IMR-90 (cell line): ENCODE measurements around the gene STOX2. TPM values are rescaled to one million over a fixed set of nuclear protein-coding genes. Genes with fewer than 3 reads are reported as not detected.

Experiments
- ATAC-seq: fragments of 200-7000 bp; cut with Tn5 transposase; 2 replicates; pipeline ENCODE4 v1.9.1; 2020; ENCODE audit warnings: low read depth, mild to moderate bottlenecking, moderate library complexity
- BruUV-seq: library from RNA; stranded (reverse); fragments of 400-500 nt; replicated peaks from 2 replicates; lab custom pipeline; 2021; lab: Mats Ljungman, UMichigan
- CTCF ChIA-PET: fragments of 300-600 bp; formaldehyde crosslinking; extraction: SDS; loops from one replicate; lab custom pipeline; 2021; ENCODE audit warnings: antibody characterized with exemption; lab: Yijun Ruan, JAX
- POLR2A ChIA-PET: fragments of 300-600 bp; sonication (Branson Sonifier 250); formaldehyde crosslinking; loops from one replicate; lab custom pipeline; 2022; ENCODE audit warnings: antibody characterized with exemption; ENCODE audit not compliant: unreplicated experiment; lab: Charles Lee
- DNase-seq: peaks from one replicate; pipeline ENCODE4 v3.0.0; 2013
- H2AFZ ChIP-seq: replicated peaks from 2 replicates; pipeline ENCODE3; 2013; ENCODE audit warnings: low read length, mild to moderate bottlenecking; ENCODE audit not compliant: poor library complexity
- H2AK5ac ChIP-seq: 2 replicates; pipeline ENCODE4 v1.6.1; 2013; ENCODE audit warnings: low read depth, low read length, inconsistent platforms
- H2AK9ac ChIP-seq: replicated peaks from 2 replicates; pipeline ENCODE3; 2013; ENCODE audit warnings: mild to moderate bottlenecking, low read depth, low read length, moderate library complexity; ENCODE audit not compliant: poor library complexity
- H2BK120ac ChIP-seq: 2 replicates; pipeline ENCODE4 v1.6.1; 2013; ENCODE audit warnings: low read depth, low read length, inconsistent platforms
- H2BK15ac ChIP-seq: 3 replicates; pipeline ENCODE4 v1.6.1; 2013; ENCODE audit warnings: low read depth, low read length, inconsistent platforms
- H2BK20ac ChIP-seq: 2 replicates; pipeline ENCODE4 v1.6.1; 2013; ENCODE audit warnings: low read depth, mild to moderate bottlenecking, inconsistent platforms, low read length, moderate library complexity
- H2BK5ac ChIP-seq: 2 replicates; pipeline ENCODE4 v1.6.1; 2013; ENCODE audit warnings: mild to moderate bottlenecking, low read depth, low read length, inconsistent platforms; ENCODE audit not compliant: poor library complexity, severe bottlenecking
- H3K14ac ChIP-seq: replicated peaks from 2 replicates; pipeline ENCODE4 v1.6.1; 2013; ENCODE audit warnings: low read depth, low read length, inconsistent platforms
- H3K18ac ChIP-seq: 2 replicates; pipeline ENCODE4 v1.6.1; 2013; ENCODE audit warnings: low read depth, low read length, control low read depth
- H3K23ac ChIP-seq: 2 replicates; pipeline ENCODE4 v1.6.1; 2013; ENCODE audit warnings: low read depth, low read length, inconsistent platforms
- H3K27ac ChIP-seq: 2 replicates; pipeline ENCODE4 v1.5.1; 2013; ENCODE audit warnings: mild to moderate bottlenecking, control low read depth, low read length; ENCODE audit not compliant: insufficient read depth
- H3K27me3 ChIP-seq: 2 replicates; pipeline ENCODE4 v1.6.1; 2013; ENCODE audit warnings: low read length; ENCODE audit not compliant: control insufficient read depth, insufficient read depth
- H3K36me3 ChIP-seq: 2 replicates; pipeline ENCODE4 v1.6.1; 2013; ENCODE audit warnings: low read length, mixed read lengths; ENCODE audit not compliant: control insufficient read depth, insufficient read depth
- H3K4ac ChIP-seq: 2 replicates; pipeline ENCODE4 v1.6.1; 2013; ENCODE audit warnings: low read depth, low read length, inconsistent platforms
- H3K4me1 ChIP-seq: 2 replicates; pipeline ENCODE4 v1.6.1; 2013; ENCODE audit warnings: low read length, mixed read lengths; ENCODE audit not compliant: control insufficient read depth, insufficient read depth
- H3K4me2 ChIP-seq: 2 replicates; pipeline ENCODE4 v1.6.1; 2013; ENCODE audit warnings: low read depth, mild to moderate bottlenecking, control low read depth, low read length, moderate library complexity
- H3K4me3 ChIP-seq: 2 replicates; pipeline ENCODE4 v1.5.1; 2013; ENCODE audit warnings: low read depth, mild to moderate bottlenecking, control low read depth, low read length, moderate library complexity; ENCODE audit not compliant: insufficient read depth
- H3K56ac ChIP-seq: 2 replicates; pipeline ENCODE4 v1.6.1; 2013; ENCODE audit warnings: low read length, inconsistent platforms; ENCODE audit not compliant: insufficient read depth; ENCODE audit errors: extremely low read depth
- H3K79me1 ChIP-seq, 2 experiments: 2 replicates each; pipeline ENCODE4 v1.6.1; 2013; ENCODE audit warnings: low read length in 2 of 2, inconsistent platforms in 1 of 2, low read depth in 1 of 2
- H3K9ac ChIP-seq: 2 replicates; pipeline ENCODE4 v1.6.1; 2013; ENCODE audit warnings: low read depth, low read length, control low read depth
- H3K9me1 ChIP-seq: 2 replicates; pipeline ENCODE4 v1.6.1; 2013; ENCODE audit warnings: low read length, inconsistent platforms; ENCODE audit not compliant: insufficient read depth
- H3K9me3 ChIP-seq: 2 replicates; pipeline ENCODE4 v1.6.1; 2013; ENCODE audit warnings: low read length; ENCODE audit not compliant: control insufficient read depth, insufficient read depth
- H4K20me1 ChIP-seq: 2 replicates; pipeline ENCODE4 v1.6.1; 2013; ENCODE audit warnings: low read length, inconsistent platforms; ENCODE audit not compliant: insufficient read depth
- H4K5ac ChIP-seq: 2 replicates; pipeline ENCODE4 v1.6.1; 2013; ENCODE audit warnings: mild to moderate bottlenecking, low read depth, low read length, control low read depth
- H4K8ac ChIP-seq, 2 experiments: 2 replicates each; pipeline ENCODE4 v1.6.1; 2013; ENCODE audit warnings: low read depth in 2 of 2, low read length in 2 of 2, control low read depth in 1 of 2, inconsistent platforms in 1 of 2
- H4K91ac ChIP-seq: 2 replicates; pipeline ENCODE4 v1.6.1; 2013; ENCODE audit warnings: low read depth, low read length, inconsistent platforms; ENCODE audit not compliant: insufficient read depth
- BHLHE40 ChIP-seq: fragments of 150-350 bp; IDR thresholded peaks from 2 replicates; pipeline ENCODE4 v1.6.1; 2016; ENCODE audit warnings: mild to moderate bottlenecking, low read depth, low read length
- CEBPB ChIP-seq: IDR thresholded peaks from 2 replicates; pipeline ENCODE4 v1.6.1; 2012; ENCODE audit warnings: low read depth, low read length, improper control_type of control experiment
- CHD1 ChIP-seq: IDR thresholded peaks from 2 replicates; pipeline ENCODE4 v1.6.1; 2012; ENCODE audit warnings: low read depth, low read length, improper control_type of control experiment
- FOS ChIP-seq: fragments of 150-350 bp; IDR thresholded peaks from 2 replicates; pipeline ENCODE4 v1.6.1; 2016; ENCODE audit warnings: low read depth, low read length
- MAFK ChIP-seq: IDR thresholded peaks from 2 replicates; pipeline ENCODE4 v1.6.1; 2012; ENCODE audit warnings: low read depth, low read length, improper control_type of control experiment
- MAZ ChIP-seq: IDR thresholded peaks from 2 replicates; pipeline ENCODE4 v1.6.1; 2012; ENCODE audit warnings: low read depth, mild to moderate bottlenecking, low read length, improper control_type of control experiment, moderate library complexity, borderline replicate concordance
- MXI1 ChIP-seq: IDR thresholded peaks from 2 replicates; pipeline ENCODE4 v1.6.1; 2012; ENCODE audit warnings: low read depth, mild to moderate bottlenecking, low read length, moderate library complexity, borderline replicate concordance
- NFE2L2 ChIP-seq: fragments of 150-350 bp; IDR thresholded peaks from 2 replicates; pipeline ENCODE4 v1.6.1; 2016; ENCODE audit warnings: low read depth, mild to moderate bottlenecking, low read length
- POLR2A ChIP-seq: IDR thresholded peaks from 2 replicates; pipeline ENCODE4 v1.6.1; 2012; ENCODE audit warnings: mild to moderate bottlenecking, low read depth, low read length
- RAD21 ChIP-seq: IDR thresholded peaks from 2 replicates; pipeline ENCODE4 v1.6.1; 2012; ENCODE audit warnings: low read length, improper control_type of control experiment
- RCOR1 ChIP-seq: IDR thresholded peaks from 2 replicates; pipeline ENCODE4 v1.6.1; 2012; ENCODE audit warnings: mild to moderate bottlenecking, low read length, improper control_type of control experiment; ENCODE audit not compliant: insufficient replicate concordance
- RFX5 ChIP-seq: IDR thresholded peaks from 2 replicates; pipeline ENCODE4 v1.8.0; 2012; ENCODE audit warnings: low read depth, mild to moderate bottlenecking, low read length, moderate library complexity
- SMC3 ChIP-seq: fragments of 150-350 bp; IDR thresholded peaks from 2 replicates; pipeline ENCODE4 v1.6.1; 2016; ENCODE audit warnings: low read depth, mild to moderate bottlenecking, antibody characterized with exemption, low read length, moderate library complexity
- WGBS, 2 experiments: methylation state at CpG; one replicate each; pipeline versions ENCODE4 v1.1.5 to v1.1.7; 2013; ENCODE audit warnings: missing lambda C conversion rate in 2 of 2; ENCODE audit not compliant: insufficient read length in 1 of 2; ENCODE audit errors: extremely low coverage in 2 of 2; 5-methylcytosine and 5-hydroxymethylcytosine counted together
- dilution Hi-C: fragments of 300-500 bp; cut with HindIII; formaldehyde crosslinking; loops from one replicate; pipeline ENCODE4 v1.14.3; 2018; ENCODE audit warnings: low sequenced_read_pairs; ENCODE audit not compliant: unreplicated experiment
- in situ Hi-C: fragments of 300-500 bp; cut with MboI; formaldehyde crosslinking; loops from 3 replicates; pipeline ENCODE4 v1.14.3; 2019; ENCODE audit warnings: low sequenced_read_pairs, inconsistent platforms, mixed read lengths
- intact Hi-C: fragments of 100-400 bp; cut with micrococcal nuclease; formaldehyde crosslinking; loops from 2 replicates; pipeline ENCODE4 v1.10.0; 2022
- polyA plus RNA-seq, 3 experiments: library from polyadenylated mRNA; depleted of rRNA; stranded (reverse); fragments of >200 nt; gene quantifications; 2 replicates each; pipeline ENCODE4 v1.2.3, GENCODE V29; 2012; ENCODE audit warnings: low replicate concordance in 1 of 3
- total RNA-seq: library from RNA; depleted of rRNA; stranded (reverse); fragments of >200 nt; gene quantifications from 2 replicates; pipeline ENCODE4 v1.2.3, GENCODE V29; 2012
- TF ChIP-seq, protein P1 (sequence below): fragments of 150-350 bp; IDR thresholded peaks from 2 replicates; pipeline ENCODE4 v1.6.1; 2017; ENCODE audit warnings: mild to moderate bottlenecking, antibody characterized with exemption, low read length, low read depth
- TF ChIP-seq, protein P2 (sequence below): fragments of 150-350 bp; IDR thresholded peaks from 2 replicates; pipeline ENCODE4 v1.6.1; 2016; ENCODE audit warnings: low read depth, mild to moderate bottlenecking, low read length, moderate library complexity, borderline replicate concordance
- TF ChIP-seq, protein P3 (sequence below): conservative IDR thresholded peaks from 2 replicates; pipeline ENCODE4 v1.5.1; 2012; ENCODE audit warnings: mild to moderate bottlenecking, low read depth, low read length, improper control_type of control experiment

Gene STOX2
- total and polyA plus RNA-seq, 2 of the 4 experiments (the other 2 are of a cell fraction) = 1.1 to 5.4 TPM

- no peaks in the 10 kb centered on the region for H3K79me1 ChIP-seq
- H3K36me3 ChIP-seq = no peaks in the 10 kb centered on the region
- ChIA-PET POLR2A (no interaction called here), CTCF (no interaction called here)
- H3K9me1 ChIP-seq = no peaks in the 10 kb centered on the region
- H3K18ac ChIP-seq = no peak overlapping the region
- no peaks in the 10 kb centered on the region for H3K9me3 ChIP-seq
- H4K20me1 ChIP-seq = no peaks in the 10 kb centered on the region
- no peak overlapping the region for H2AK5ac ChIP-seq
- dilution Hi-C loops = no loop called here
- H3K27me3 ChIP-seq = no peaks in the 10 kb centered on the region
- intact Hi-C loops = no loop called here
- no peak overlapping the region for H2AK9ac ChIP-seq
- H3K23ac ChIP-seq = no peak overlapping the region
- no peak overlapping the region for H2BK120ac ChIP-seq
- H2BK5ac ChIP-seq = no peak overlapping the region
- H3K9ac ChIP-seq = no peak overlapping the region
- H4K8ac ChIP-seq = no peak overlapping the region
- H3K56ac ChIP-seq = no peak overlapping the region
- no peak overlapping the region for H3K4me2 ChIP-seq
- no peak overlapping the region for H4K91ac ChIP-seq
- H3K27ac ChIP-seq = no peak overlapping the region
- no peak overlapping the region for H4K5ac ChIP-seq
- ATAC-seq (no peak), DNase-seq (no peak)
- no TSS peak for BruUV-seq
- in situ Hi-C loops = no loop called here
- H3K4me3 ChIP-seq = no peak overlapping the region
- H2BK15ac ChIP-seq = no peak overlapping the region
- no peak overlapping the region for H2BK20ac ChIP-seq
- no peak overlapping the region for H3K4ac ChIP-seq
- no peak overlapping the region for H3K14ac ChIP-seq
- no CpG with 5 or more reads among the region's 6 CpGs for WGBS, 2 experiments
- no peak overlapping the region for H2AFZ ChIP-seq
- TF ChIP-seq MAZ (no peak), SMC3 (no peak), RCOR1 (no peak), NFE2L2 (no peak), MAFK (no peak), MXI1 (no peak), CHD1 (no peak), RAD21 (no peak), POLR2A (no peak), RFX5 (no peak), CEBPB (no peak), FOS (no peak), BHLHE40 (no peak)
- TF ChIP-seq, protein P1, sequence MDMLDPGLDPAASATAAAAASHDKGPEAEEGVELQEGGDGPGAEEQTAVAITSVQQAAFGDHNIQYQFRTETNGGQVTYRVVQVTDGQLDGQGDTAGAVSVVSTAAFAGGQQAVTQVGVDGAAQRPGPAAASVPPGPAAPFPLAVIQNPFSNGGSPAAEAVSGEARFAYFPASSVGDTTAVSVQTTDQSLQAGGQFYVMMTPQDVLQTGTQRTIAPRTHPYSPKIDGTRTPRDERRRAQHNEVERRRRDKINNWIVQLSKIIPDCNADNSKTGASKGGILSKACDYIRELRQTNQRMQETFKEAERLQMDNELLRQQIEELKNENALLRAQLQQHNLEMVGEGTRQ = no peak
- TF ChIP-seq, protein P2, sequence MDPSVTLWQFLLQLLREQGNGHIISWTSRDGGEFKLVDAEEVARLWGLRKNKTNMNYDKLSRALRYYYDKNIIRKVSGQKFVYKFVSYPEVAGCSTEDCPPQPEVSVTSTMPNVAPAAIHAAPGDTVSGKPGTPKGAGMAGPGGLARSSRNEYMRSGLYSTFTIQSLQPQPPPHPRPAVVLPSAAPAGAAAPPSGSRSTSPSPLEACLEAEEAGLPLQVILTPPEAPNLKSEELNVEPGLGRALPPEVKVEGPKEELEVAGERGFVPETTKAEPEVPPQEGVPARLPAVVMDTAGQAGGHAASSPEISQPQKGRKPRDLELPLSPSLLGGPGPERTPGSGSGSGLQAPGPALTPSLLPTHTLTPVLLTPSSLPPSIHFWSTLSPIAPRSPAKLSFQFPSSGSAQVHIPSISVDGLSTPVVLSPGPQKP = no peak
- TF ChIP-seq, protein P3, sequence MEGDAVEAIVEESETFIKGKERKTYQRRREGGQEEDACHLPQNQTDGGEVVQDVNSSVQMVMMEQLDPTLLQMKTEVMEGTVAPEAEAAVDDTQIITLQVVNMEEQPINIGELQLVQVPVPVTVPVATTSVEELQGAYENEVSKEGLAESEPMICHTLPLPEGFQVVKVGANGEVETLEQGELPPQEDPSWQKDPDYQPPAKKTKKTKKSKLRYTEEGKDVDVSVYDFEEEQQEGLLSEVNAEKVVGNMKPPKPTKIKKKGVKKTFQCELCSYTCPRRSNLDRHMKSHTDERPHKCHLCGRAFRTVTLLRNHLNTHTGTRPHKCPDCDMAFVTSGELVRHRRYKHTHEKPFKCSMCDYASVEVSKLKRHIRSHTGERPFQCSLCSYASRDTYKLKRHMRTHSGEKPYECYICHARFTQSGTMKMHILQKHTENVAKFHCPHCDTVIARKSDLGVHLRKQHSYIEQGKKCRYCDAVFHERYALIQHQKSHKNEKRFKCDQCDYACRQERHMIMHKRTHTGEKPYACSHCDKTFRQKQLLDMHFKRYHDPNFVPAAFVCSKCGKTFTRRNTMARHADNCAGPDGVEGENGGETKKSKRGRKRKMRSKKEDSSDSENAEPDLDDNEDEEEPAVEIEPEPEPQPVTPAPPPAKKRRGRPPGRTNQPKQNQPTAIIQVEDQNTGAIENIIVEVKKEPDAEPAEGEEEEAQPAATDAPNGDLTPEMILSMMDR = no peak
- H3K4me1 ChIP-seq = no peaks in the 10 kb centered on the region
Measured at GRCh38 chr4:184058026-184058425, 152.9 kb downstream of the STOX2 start.
